ENCODE data around the gene GFRA1. TPM values are rescaled to one million over a fixed set of nuclear protein-coding genes. Genes with fewer than 3 reads are reported as not detected.

GFRA1 gene
- total and polyA plus RNA-seq, 2 of the 4 experiments (the other 2 are of a cell fraction) = 9.1 to 9.3 TPM

GRCh38 chr10:116070743-116071320, 202.2 kb downstream of the GFRA1 start:
- Histone ChIP-seq H3K4ac (ENCODE audit: low read depth, low read length) (no peak overlapping the region), H2AK5ac (ENCODE audit: low read depth, low read length) (no peak overlapping the region), H3K9me1 (ENCODE audit: insufficient read depth, low read length) (no peaks in the 10 kb centered on the region), H3K23ac (ENCODE audit: low read depth, low read length) (no peak overlapping the region), H3K4me2 (ENCODE audit: low read depth, low read length) (no peak overlapping the region), H3K14ac (replicated peaks; ENCODE audit: low read depth, low read length) (no peak overlapping the region), H3K9me3 (ENCODE audit: control insufficient read depth, insufficient read depth, low read length) (no peaks in the 10 kb centered on the region), H4K91ac (ENCODE audit: insufficient read depth, low read depth, low read length) (no peak overlapping the region), H4K8ac (ENCODE audit: low read depth in 2 of 2, low read length in 2 of 2) (no peak overlapping the region), H3K79me1 (ENCODE audit: low read depth in 1 of 2, low read length in 2 of 2) (no peaks in the 10 kb centered on the region), H3K27me3 (ENCODE audit: control insufficient read depth, insufficient read depth, low read length) (no peaks in the 10 kb centered on the region), H3K4me3 (ENCODE audit: insufficient read depth, low read depth, low read length) (no peak overlapping the region), H3K9ac (ENCODE audit: low read depth, low read length) (no peak overlapping the region), H3K18ac (ENCODE audit: low read depth, low read length) (no peak overlapping the region), H2BK15ac (ENCODE audit: low read depth, low read length) (no peak overlapping the region), H3K27ac (ENCODE audit: insufficient read depth, low read length) (no peak overlapping the region), H2BK120ac (ENCODE audit: low read depth, low read length) (no peak overlapping the region), H3K56ac (ENCODE audit: extremely low read depth, insufficient read depth, low read length) (no peak overlapping the region), H2AFZ (replicated peaks; ENCODE audit: low read length, poor library complexity) (no peak overlapping the region), H3K4me1 (ENCODE audit: control insufficient read depth, insufficient read depth, low read length) (no peaks in the 10 kb centered on the region), H2BK20ac (ENCODE audit: low read depth, low read length) (no peak overlapping the region), H3K36me3 (ENCODE audit: control insufficient read depth, insufficient read depth, low read length) (no peaks in the 10 kb centered on the region), H4K20me1 (ENCODE audit: insufficient read depth, low read length) (no peaks in the 10 kb centered on the region), H2AK9ac (replicated peaks; ENCODE audit: low read depth, low read length, poor library complexity) (no peak overlapping the region), H4K5ac (ENCODE audit: low read depth, low read length) (no peak overlapping the region), H2BK5ac (ENCODE audit: low read depth, low read length, poor library complexity, severe bottlenecking) (no peak overlapping the region)
- dilution Hi-C loops (cut with HindIII; ENCODE audit: low sequenced_read_pairs, unreplicated experiment) = no loop called here
- no CpG with 5 or more reads among the region's 5 CpGs for WGBS, 2 experiments (ENCODE audit: extremely low coverage in 2 of 2, insufficient read length in 1 of 2)
- DNase-seq = no peak
- BruUV-seq (replicated peaks) = no TSS peak
- in situ Hi-C loops (cut with MboI; ENCODE audit: low sequenced_read_pairs) = no loop called here
- intact Hi-C loops (cut with micrococcal nuclease) = no loop called here
- TF ChIP-seq RFX5 (IDR thresholded peaks at IDR 0.05; ENCODE audit: low read depth, low read length) (no peak), CHD1 (IDR thresholded peaks at IDR 0.05; ENCODE audit: low read depth, low read length) (no peak), USF2 (IDR thresholded peaks at IDR 0.05; ENCODE audit: low read depth, low read length) (no peak), SMC3 (IDR thresholded peaks at IDR 0.05; ENCODE audit: low read depth, low read length) (no peak), RAD21 (IDR thresholded peaks at IDR 0.05; ENCODE audit: low read length) (no peak), CTCF (conservative IDR thresholded peaks at IDR 0.05; ENCODE audit: low read depth, low read length) (no peak), POLR2A (IDR thresholded peaks at IDR 0.05; ENCODE audit: low read depth, low read length) (no peak), MAFK (IDR thresholded peaks at IDR 0.05; ENCODE audit: low read depth, low read length) (no peak), CEBPB (IDR thresholded peaks at IDR 0.05; ENCODE audit: low read depth, low read length) (no peak), MXI1 (IDR thresholded peaks at IDR 0.05; ENCODE audit: borderline replicate concordance, low read depth, low read length) (no peak)
- ChIA-PET CTCF (no interaction called here), POLR2A (ENCODE audit: unreplicated experiment) (no interaction called here)
- no peak for ATAC-seq (ENCODE audit: low read depth)
